ES-I3 (cell line): ENCODE results near the gene ZNF3.

Source experiments
- H3K36me3 ChIP-seq: 2 replicates; pipeline ENCODE4 v1.6.1; 2013; ENCODE audit warnings: mild to moderate bottlenecking, low read length, control low read depth, moderate library complexity; ENCODE audit not compliant: insufficient read depth
- H3K4me1 ChIP-seq: 2 replicates; pipeline ENCODE4 v1.6.1; 2013; ENCODE audit warnings: mild to moderate bottlenecking, control low read depth, low read length; ENCODE audit not compliant: insufficient read depth
- H3K9ac ChIP-seq: 2 replicates; pipeline ENCODE4 v1.6.1; 2013; ENCODE audit warnings: low read depth, mild to moderate bottlenecking, low read length, moderate library complexity
- H3K9me3 ChIP-seq: 2 replicates; pipeline ENCODE4 v1.6.1; 2013; ENCODE audit warnings: mild to moderate bottlenecking, low read length, moderate library complexity; ENCODE audit not compliant: control insufficient read depth, insufficient read depth

Gene ZNF3

DNA sequence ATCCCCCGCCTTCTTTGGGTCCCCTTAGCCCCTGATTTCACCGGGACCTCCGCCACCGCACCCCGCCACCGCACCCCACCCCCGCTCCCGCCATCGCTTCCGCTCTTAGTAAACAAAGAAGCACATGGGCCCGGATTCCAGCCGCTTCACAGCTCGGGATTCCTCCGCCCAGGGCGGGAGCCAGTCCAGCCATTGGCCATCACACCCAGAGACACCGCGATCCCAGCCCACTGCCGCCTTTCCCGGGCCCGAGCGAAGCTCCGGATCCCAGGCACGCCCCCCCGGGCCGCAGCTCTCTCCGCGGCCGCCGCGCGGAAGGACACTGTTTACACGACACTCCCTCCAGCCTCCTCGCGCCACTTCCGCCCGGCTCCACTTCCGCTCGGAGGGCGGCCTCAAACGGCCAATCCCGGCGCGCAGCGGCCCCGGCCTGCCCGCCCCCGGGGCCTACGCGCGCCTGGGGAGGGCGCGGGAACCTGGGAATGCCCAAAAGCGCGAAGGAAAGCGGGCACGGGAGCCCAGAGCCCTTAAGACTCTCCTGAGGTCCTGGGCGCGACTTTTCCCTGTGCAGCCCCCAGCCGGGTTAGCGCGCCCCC, 19.0 kb upstream of the ZNF3 start:
- no peaks in the 10 kb centered on the region for H3K9me3 ChIP-seq
- peaks cover 4% of the 10 kb centered on the region; the same call in 1 of the 2 replicates for H3K4me1 ChIP-seq
- peak overlapping the region; percentile 98 for H3K9ac ChIP-seq
- peaks cover 38% of the 10 kb centered on the region for H3K36me3 ChIP-seq

DNA sequence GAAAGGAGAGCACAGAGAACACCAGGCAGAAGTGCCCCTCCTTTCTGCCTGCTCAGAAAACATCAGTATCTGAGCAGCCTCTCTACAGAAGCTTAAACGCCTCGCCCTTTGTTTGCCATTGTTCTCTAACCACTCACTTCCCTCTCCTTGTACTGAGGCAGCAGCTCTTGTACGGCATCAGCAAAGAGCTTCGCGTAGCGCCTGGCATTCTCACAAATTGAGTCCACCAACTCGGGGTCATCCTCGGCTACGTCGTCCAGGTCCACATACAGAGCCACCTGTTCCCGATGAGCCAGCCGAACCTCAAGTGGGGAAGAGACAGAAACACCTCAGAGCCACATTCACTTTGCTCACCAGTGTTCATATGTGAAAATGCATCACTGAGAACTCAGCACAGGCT, 17.9 kb upstream of the ZNF3 start:
- Histone ChIP-seq H3K4me1 (peaks cover 4% of the 10 kb centered on the region; the same call in 1 of the 2 replicates), H3K9ac (peak overlapping the region; percentile 98; the same call in 1 of the 2 replicates), H3K36me3 (peaks cover 49% of the 10 kb centered on the region), H3K9me3 (no peaks in the 10 kb centered on the region)

DNA sequence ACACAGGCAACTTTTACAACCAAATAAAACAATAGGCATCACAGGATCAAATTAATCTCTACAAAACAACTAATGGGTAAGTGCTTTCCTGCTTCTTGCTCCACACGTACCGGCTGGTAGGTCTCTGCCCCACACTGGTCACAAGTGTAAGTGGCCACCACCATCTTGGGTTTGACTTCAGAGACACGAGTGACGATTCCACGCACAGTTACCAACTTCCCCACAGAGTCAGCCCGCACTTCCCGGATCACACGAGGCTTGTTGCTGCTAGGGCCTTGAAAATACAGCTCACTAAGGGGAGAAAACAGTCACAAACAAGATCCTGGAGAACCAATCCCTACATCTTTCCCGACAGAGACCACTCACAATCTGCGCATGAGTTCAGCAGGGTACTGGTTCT, 17.4 kb upstream of the ZNF3 start:
- peaks cover 54% of the 10 kb centered on the region for H3K36me3 ChIP-seq
- H3K4me1 ChIP-seq: peaks cover 4% of the 10 kb centered on the region; the same call in 1 of the 2 replicates
- H3K9ac ChIP-seq: no peak overlapping the region
- H3K9me3 ChIP-seq: no peaks in the 10 kb centered on the region

DNA sequence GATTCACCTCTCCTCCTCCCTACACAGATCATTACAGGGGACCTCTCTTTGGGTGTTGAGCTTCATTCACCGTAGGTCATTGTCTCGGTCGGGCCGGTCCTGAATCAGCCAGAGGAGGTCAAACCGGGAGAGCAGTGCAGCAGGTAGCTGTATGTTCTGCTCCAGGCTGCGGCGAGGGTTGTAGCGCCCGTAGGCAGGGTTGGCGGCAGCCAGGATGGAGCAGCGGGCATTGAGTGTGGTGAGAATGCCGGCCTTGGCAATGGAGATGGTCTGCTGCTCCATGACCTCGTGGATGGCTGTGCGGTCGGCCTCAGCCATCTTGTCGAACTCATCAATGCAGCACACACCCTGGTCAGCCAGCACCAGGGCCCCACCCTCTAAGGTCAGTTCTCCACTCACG, 14.2 kb upstream of the ZNF3 start:
- Histone ChIP-seq H3K4me1 (peaks cover 4% of the 10 kb centered on the region; the same call in 1 of the 2 replicates), H3K9me3 (no peaks in the 10 kb centered on the region), H3K36me3 (peaks cover 76% of the 10 kb centered on the region), H3K9ac (no peak overlapping the region)

DNA sequence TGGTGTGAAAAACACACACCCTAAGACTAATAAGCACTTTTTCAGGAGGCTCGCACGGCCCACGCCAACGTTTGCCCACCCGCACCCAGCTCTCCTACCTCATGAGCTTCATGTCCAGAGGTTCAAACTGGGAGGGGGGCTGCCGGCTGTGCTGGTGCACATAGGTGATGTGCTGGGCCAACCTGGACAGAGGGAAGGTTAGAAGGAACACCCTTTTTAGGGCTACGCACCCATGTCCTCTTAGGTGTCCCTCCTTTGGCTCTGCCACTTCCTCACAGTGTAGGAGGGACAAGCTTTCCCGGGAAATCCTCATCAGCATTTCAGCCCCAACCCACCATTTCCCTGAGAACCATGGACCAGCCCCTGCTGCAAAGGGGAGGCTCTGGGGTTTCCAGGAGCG, 13.8 kb upstream of the ZNF3 start:
- H3K9me3 ChIP-seq: no peaks in the 10 kb centered on the region
- peaks cover 4% of the 10 kb centered on the region; the same call in 1 of the 2 replicates for H3K4me1 ChIP-seq
- H3K36me3 ChIP-seq: peaks cover 79% of the 10 kb centered on the region
- no peak overlapping the region for H3K9ac ChIP-seq

DNA sequence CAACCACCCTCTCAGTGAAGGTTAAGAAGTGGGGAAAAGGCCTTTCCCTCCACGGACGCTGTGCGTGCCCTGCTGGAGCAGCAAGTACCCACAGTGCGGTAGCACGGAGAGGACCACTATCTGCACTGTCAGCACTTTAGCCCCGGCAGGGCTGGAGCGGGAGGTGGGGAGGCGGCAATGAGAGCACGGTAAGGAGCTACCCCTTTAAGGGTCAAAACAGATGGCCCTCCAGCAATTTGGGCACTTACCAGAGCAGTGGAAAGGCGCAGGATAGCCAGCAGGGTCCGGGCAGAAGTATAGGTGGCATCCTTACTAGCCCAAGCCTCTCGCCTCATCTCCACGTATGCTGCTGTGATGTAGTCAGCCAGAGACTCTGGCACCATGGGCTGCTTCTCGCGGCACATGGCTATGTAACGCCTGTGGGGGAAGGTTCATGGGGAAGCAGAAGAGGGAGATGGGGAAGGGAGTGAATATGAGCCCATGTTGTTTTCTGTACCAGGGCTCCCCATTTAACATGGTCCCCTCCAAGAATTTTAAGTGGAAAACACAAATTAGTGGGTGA, 12.5 kb upstream of the ZNF3 start:
- H3K4me1 ChIP-seq: no peaks in the 10 kb centered on the region
- H3K9ac ChIP-seq: no peak overlapping the region
- H3K36me3 ChIP-seq: peaks cover 70% of the 10 kb centered on the region
- H3K9me3 ChIP-seq: no peaks in the 10 kb centered on the region

DNA sequence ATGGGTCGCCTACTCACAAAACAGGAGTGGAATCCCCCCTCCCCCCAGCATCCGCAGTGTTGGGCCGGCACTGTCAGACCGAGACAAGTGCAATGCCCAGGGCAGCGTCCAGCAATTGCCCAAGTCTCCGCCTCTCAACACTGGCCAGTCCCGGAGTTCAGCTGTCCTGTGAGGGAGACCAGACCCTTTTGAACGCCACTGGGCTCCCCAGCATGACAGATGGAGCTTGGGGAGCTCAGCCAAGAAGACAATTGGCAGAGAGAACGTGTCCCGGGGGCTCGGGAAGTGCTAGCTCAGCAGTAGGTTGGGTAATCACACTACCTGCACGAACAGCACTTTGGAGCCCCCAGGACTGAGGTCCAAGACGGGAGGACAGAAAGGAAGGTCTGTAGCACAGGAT, 12.0 kb upstream of the ZNF3 start:
- Histone ChIP-seq H3K9ac (no peak overlapping the region), H3K9me3 (no peaks in the 10 kb centered on the region), H3K4me1 (no peaks in the 10 kb centered on the region), H3K36me3 (peaks cover 65% of the 10 kb centered on the region)

DNA sequence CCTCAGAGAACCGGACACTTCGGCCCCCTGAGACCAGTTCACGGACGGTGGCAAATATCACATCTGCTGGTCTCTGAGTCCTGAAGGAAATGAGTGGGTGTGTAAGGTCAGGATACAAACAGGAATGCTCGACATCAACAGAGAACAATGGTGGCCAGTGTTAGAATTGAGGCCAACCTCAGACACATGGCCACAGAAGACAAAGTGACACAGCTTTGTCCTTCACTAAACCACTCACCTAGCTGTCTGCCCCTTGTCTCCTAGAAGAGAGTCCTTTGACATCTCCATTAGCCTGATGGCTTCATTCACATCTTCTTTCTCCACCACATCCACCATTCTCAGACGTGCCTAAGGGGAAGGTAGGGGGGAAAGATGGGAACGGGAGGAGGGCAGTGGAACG, 11.5 kb upstream of the ZNF3 start:
- H3K4me1 ChIP-seq: no peaks in the 10 kb centered on the region; the same call in 1 of the 2 replicates
- peaks cover 60% of the 10 kb centered on the region for H3K36me3 ChIP-seq

DNA sequence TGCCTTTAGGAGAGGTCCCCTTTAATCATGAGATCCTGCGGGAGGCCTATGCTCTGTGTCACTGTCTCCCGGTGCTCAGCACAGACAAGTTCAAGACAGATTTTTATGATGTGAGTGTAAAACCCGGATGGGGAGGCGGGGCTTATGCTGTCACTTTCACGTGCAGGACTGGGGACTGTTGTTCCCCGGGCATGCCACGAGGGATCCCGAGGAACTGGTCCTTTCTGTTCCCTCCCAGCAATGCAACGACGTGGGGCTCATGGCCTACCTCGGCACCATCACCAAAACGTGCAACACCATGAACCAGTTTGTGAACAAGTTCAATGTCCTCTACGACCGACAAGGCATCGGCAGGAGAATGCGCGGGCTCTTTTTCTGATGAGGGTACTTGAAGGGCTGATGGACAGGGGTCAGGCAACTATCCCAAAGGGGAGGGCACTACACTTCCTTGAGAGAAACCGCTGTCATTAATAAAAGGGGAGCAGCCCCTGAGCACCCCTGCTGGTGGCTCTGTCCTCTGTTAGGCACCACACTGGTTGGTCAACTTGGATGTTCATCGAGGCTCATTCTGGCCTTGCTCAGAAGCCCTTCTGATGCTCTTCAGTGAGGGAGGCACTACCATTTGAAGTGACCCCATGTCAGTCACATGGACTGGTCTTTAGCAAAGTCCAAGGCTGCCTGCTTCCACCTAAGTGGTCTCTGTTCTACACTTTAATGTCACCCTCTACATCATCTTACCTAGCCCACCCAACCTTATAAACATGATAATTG, 10.1 kb upstream of the ZNF3 start:
- H3K9me3 ChIP-seq: no peaks in the 10 kb centered on the region
- peaks cover 3% of the 10 kb centered on the region; the same call in 1 of the 2 replicates for H3K4me1 ChIP-seq
- H3K9ac ChIP-seq: no peak overlapping the region
- H3K36me3 ChIP-seq: peaks cover 48% of the 10 kb centered on the region

More for the DNA sequence above, 11.5 kb upstream of the ZNF3 start:
- Histone ChIP-seq H3K9me3 (no peaks in the 10 kb centered on the region), H3K9ac (no peak overlapping the region)

DNA sequence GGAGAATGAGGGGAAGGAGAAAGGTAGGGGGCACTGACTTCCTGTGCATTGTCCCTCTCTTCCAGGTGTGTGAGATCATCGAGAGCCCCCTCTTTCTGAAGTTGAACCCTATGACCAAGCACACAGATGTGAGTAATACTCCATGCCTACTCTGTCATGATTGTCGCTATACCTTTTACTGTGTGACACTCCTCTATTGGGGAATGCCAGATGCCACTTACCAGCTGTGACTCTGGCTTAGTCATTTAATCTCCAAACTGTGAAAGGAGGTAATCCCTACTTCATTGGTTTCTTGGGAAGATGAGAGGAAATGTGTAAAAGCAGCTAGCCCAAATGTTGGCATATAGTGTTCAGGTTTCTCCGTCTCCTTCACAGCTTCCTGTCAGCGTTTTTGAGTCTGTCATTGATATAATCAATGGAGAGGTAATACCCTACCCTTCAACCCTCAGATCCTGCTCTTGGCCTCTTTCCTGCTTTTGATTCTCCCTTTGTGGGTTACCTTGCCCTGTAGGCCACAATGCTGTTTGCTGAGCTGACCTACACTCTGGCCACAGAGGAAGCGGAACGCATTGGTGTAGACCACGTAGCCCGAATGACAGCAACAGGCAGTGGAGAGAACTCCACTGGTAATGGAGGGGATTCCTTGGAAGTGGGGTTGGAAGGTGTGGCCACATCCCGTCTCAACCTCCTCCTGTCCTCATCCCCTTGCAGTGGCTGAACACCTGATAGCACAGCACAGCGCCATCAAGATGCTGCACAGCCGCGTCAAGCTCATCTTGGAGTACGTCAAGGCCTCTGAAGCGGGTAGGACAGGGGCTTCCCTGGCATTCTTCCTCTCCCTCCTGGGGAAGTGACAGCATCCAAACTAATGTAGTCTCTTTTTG, 9.2 kb upstream of the ZNF3 start:
- Histone ChIP-seq H3K36me3 (peaks cover 43% of the 10 kb centered on the region), H3K9me3 (no peaks in the 10 kb centered on the region), H3K4me1 (peaks cover 3% of the 10 kb centered on the region; the same call in 1 of the 2 replicates), H3K9ac (no peak overlapping the region)

DNA sequence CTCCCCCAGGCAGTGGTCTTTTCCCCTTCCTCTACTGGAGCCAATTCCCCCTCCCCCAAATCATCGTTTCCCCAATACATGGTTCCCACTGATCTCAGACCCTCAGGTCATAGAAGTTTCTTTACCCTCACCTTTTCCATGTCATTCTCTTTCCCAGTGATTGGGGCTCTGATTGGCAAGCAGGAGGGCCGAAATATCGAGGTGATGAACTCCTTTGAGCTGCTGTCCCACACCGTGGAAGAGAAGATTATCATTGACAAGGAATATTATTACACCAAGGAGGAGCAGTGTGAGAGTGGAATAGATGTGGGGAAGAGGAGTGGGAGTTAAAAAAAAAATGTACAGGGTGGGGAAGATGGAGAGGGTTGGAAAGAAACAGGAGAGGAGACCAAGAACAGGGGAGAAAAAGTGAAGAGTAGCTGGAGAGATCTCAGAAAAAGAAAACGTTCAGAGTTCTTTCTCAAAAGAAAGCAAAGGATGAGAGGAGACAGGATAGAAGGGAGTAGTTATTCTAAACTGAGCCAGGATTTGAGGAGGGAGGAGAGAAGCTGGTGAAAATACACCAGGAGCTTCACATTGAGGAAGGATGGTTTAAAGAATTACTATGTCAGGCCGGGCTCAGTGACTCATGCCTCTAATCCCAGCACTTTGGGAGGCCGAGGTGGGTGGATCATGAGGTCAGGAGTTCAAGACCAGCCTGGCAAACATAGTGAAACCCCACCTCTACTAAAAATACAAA, 8.1 kb upstream of the ZNF3 start:
- H3K36me3 ChIP-seq: peaks cover 31% of the 10 kb centered on the region
- peak overlapping the region; percentile 82 for H3K9ac ChIP-seq
- H3K9me3 ChIP-seq: no peaks in the 10 kb centered on the region
- peaks cover 7% of the 10 kb centered on the region; the same call in 1 of the 2 replicates for H3K4me1 ChIP-seq

DNA sequence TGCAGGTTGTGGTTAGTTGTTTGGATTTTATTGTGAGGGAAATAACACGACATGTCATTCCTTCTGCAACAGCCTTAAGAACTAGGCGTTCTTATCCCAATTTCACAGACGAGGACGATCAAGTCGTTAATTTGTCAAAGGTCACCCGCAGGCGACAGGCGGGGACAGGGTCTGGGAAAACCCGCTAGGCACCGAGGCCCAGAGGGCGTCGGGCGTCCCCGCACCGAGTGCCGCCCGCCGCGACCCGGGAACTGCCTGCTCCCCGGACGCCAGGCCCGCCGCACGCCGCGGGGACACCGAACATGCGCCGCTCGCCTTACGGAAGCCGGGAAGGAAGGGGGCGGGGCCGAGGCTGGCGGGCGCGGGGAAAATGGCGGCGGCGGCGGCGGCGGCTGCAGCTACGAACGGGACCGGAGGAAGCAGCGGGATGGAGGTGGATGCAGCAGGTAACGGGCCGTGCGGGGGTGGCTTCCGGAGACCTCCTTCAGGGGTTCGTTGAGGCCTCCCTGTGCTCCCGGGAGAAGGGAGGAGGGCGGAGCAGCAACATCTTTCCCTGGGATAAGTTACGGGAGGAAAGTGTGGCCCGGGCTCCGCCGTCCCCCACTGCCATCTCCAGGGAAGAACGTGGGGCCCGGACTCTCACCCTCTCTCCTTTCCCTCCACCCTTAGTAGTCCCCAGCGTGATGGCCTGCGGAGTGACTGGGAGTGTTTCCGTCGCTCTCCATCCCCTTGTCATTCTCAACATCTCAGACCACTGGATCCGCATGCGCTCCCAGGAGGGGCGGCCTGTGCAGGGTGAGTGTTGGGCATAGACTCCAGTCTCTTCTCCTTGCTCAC, 7.3 kb upstream of the ZNF3 start, which contains the start of gene COPS6:
Gene COPS6 (plus strand): TSS at position 349 of the 837 bp plus-strand sequence. CDS start 22 bp downstream, at position 371.
- Histone ChIP-seq H3K9me3 (no peaks in the 10 kb centered on the region), H3K36me3 (peaks cover 24% of the 10 kb centered on the region), H3K9ac (peak within 1 kb of the TSS; percentile 82), H3K4me1 (peaks cover 7% of the 10 kb centered on the region; the same call in 1 of the 2 replicates)
